ENCODE data around the gene TNXB. TPM values are rescaled to one million over a fixed set of nuclear protein-coding genes. Genes with fewer than 3 reads are reported as not detected.

Gene TNXB
- total and polyA plus RNA-seq, 2 experiments from 2014 or later: 2.0 to 6.0 TPM

GRCh38 chr6:32115623-32116022 lies 6.5 kb upstream of the TNXB start (continued):
- no peak for TF ChIP-seq REST (IDR thresholded peaks at IDR 0.05; ENCODE audit: unreplicated experiment)
- TF ChIP-seq ZNF114 (CRISPR knock-in tag; IDR thresholded peaks at IDR 0.05): no peak
- no peak for TF ChIP-seq ZNF331 (CRISPR knock-in tag; IDR thresholded peaks at IDR 0.05; ENCODE audit: low read depth)

GRCh38 chr6:32114796-32115195 lies 5.7 kb upstream of the TNXB start:
- H3K27me3 Mint-ChIP-seq (ENCODE audit: insufficient read depth, low read depth, poor library complexity): peaks cover 8% of the 10 kb centered on the region
- TF ChIP-seq JUNB (IDR thresholded peaks at IDR 0.05; ENCODE audit: unreplicated experiment) (no peak), REST (IDR thresholded peaks at IDR 0.05; ENCODE audit: unreplicated experiment) (no peak), ZNF114 (CRISPR knock-in tag; IDR thresholded peaks at IDR 0.05) (no peak), CREB1 (CRISPR knock-in tag; IDR thresholded peaks at IDR 0.05; ENCODE audit: low read depth) (no peak), CTCF (conservative IDR thresholded peaks at IDR 0.05; ENCODE audit: low read depth in 2 of 2) (no peak), ETS1 (IDR thresholded peaks at IDR 0.05) (no peak), NANOG (IDR thresholded peaks at IDR 0.05; ENCODE audit: borderline replicate concordance) (no peak), STAT1 (IDR thresholded peaks at IDR 0.05; ENCODE audit: unreplicated experiment) (no peak), EZH2 (IDR thresholded peaks at IDR 0.05; ENCODE audit: low read depth, unreplicated experiment) (no peak)

More at GRCh38 chr6:32114796-32115195, 5.7 kb upstream of the TNXB start:
- Histone ChIP-seq H3K79me2 (replicated peaks; ENCODE audit: insufficient read depth) (no peaks in the 10 kb centered on the region), H2AFZ (no peak overlapping the region), H3K4me1 (ENCODE audit: insufficient read depth) (no peaks in the 10 kb centered on the region; the same call in 1 of the 2 replicates), H3K27me3 (ENCODE audit: insufficient read depth) (no peaks in the 10 kb centered on the region), H3K27ac (ENCODE audit: low read depth) (0 out of 2 replicates have a peak overlapping the region, but pooled peaks have one; percentile 76), H4K20me1 (replicated peaks; ENCODE audit: insufficient read depth) (no peaks in the 10 kb centered on the region; the same call in 1 of the 2 replicates), H3K4me2 (no peak overlapping the region), H3F3A (replicated peaks; ENCODE audit: low read depth) (peaks cover 3% of the 10 kb centered on the region; the same call in 1 of the 2 replicates), H3K4me3 (no peak overlapping the region), H3K9me2 (ENCODE audit: insufficient read depth) (no peaks in the 10 kb centered on the region), H3K36me3 (ENCODE audit: insufficient read depth) (peaks cover 7% of the 10 kb centered on the region)
- ATAC-seq: no peak
- H3K4me1 Mint-ChIP-seq: peaks cover 5% of the 10 kb centered on the region
- no peak for DNase-seq (ENCODE audit: low spot score)
- peaks cover 31% of the 10 kb centered on the region for H3K36me3 Mint-ChIP-seq (ENCODE audit: low read depth)
- H3K4me3 Mint-ChIP-seq: no peak overlapping the region
- no peak overlapping the region; the same call in 1 of the 2 replicates for H3K27ac Mint-ChIP-seq
- H3K9me3 Mint-ChIP-seq: no peaks in the 10 kb centered on the region
